GM23248 (cell line): Measurements from ENCODE around the gene TMEM131L. TPM values are rescaled to one million over a fixed set of nuclear protein-coding genes. Genes with fewer than 3 reads are reported as not detected.

ENCODE experiments used
- DNase-seq: peaks from one replicate; pipeline ENCODE4 v3.0.0-alpha.2; 2015
- H2AFZ ChIP-seq: fragments of 200-600 bp; sonication (generic); 2 replicates; pipeline ENCODE4 v1.6.1; 2016; ENCODE audit warnings: antibody characterized with exemption
- H3F3A ChIP-seq: fragments of 200-600 bp; sonication (generic); 2 replicates; pipeline ENCODE4 v1.6.1; 2016; ENCODE audit warnings: mild to moderate bottlenecking, antibody characterized with exemption, mixed run types; ENCODE audit not compliant: insufficient read depth
- H3K27ac ChIP-seq: fragments of 200-600 bp; sonication (generic); 2 replicates; pipeline ENCODE4 v1.5.1; 2016; ENCODE audit warnings: mild to moderate bottlenecking
- H3K27me3 ChIP-seq: fragments of 200-600 bp; sonication (generic); replicated peaks from 2 replicates; pipeline ENCODE4 v1.6.1; 2016; ENCODE audit warnings: mild to moderate bottlenecking; ENCODE audit not compliant: insufficient read depth
- H3K36me3 ChIP-seq: fragments of 200-600 bp; sonication (generic); 2 replicates; pipeline ENCODE4 v1.6.1; 2016; ENCODE audit warnings: low read depth, mild to moderate bottlenecking
- H3K4me1 ChIP-seq: fragments of 200-600 bp; sonication (generic); 2 replicates; pipeline ENCODE4 v1.6.1; 2016; ENCODE audit warnings: mild to moderate bottlenecking; ENCODE audit not compliant: insufficient read depth
- H3K4me2 ChIP-seq: fragments of 200-600 bp; sonication (generic); one replicate; pipeline ENCODE4 v1.6.1; 2016; ENCODE audit warnings: mild to moderate bottlenecking; ENCODE audit not compliant: unreplicated experiment
- H3K4me3 ChIP-seq: fragments of 200-600 bp; sonication (generic); 2 replicates; pipeline ENCODE4 v1.5.1; 2016; ENCODE audit warnings: mild to moderate bottlenecking
- H3K79me2 ChIP-seq: fragments of 200-600 bp; sonication (generic); 2 replicates; pipeline ENCODE4 v1.6.1; 2016; ENCODE audit warnings: mild to moderate bottlenecking; ENCODE audit not compliant: insufficient read depth
- H3K9ac ChIP-seq: fragments of 200-600 bp; sonication (generic); 2 replicates; pipeline ENCODE4 v1.6.1; 2016; ENCODE audit warnings: mild to moderate bottlenecking
- H3K9me2 ChIP-seq: fragments of 200-600 bp; sonication (generic); 2 replicates; pipeline ENCODE4 v1.6.1; 2016; ENCODE audit warnings: mixed run types, mild to moderate bottlenecking, moderate library complexity; ENCODE audit not compliant: insufficient read depth
- H3K9me3 ChIP-seq: fragments of 200-600 bp; sonication (generic); one replicate; pipeline ENCODE4 v1.6.1; 2017; ENCODE audit warnings: low read depth
- H4K20me1 ChIP-seq: fragments of 200-600 bp; sonication (generic); 2 replicates; pipeline ENCODE4 v1.6.0; 2016; ENCODE audit not compliant: insufficient read depth
- EZH2 ChIP-seq: fragments of 200-600 bp; sonication (generic); IDR thresholded peaks from 2 replicates; pipeline ENCODE4 v1.6.1; 2018; ENCODE audit warnings: antibody characterized with exemption, mild to moderate bottlenecking; ENCODE audit not compliant: insufficient read depth, poor library complexity, severe bottlenecking
- EZH2phosphoT487 ChIP-seq: fragments of 200-600 bp; sonication (generic); IDR thresholded peaks from 2 replicates; pipeline ENCODE4 v1.6.1; 2018; ENCODE audit warnings: antibody characterized with exemption, moderate library complexity, mild to moderate bottlenecking, low read depth; ENCODE audit not compliant: insufficient read depth
- WGBS, 2 experiments: methylation state at CpG; one replicate each; pipeline ENCODE4 v1.1.6; 2015 to 2017; ENCODE audit warnings: low lambda C conversion rate in 2 of 2, low coverage in 1 of 2; ENCODE audit errors: missing lambda C conversion rate in 2 of 2; 5-methylcytosine and 5-hydroxymethylcytosine counted together
- in situ Hi-C: fragments of 300-500 bp; cut with MboI; formaldehyde crosslinking; loops from 2 replicates; pipeline ENCODE4 v1.15.0; 2020
- polyA plus RNA-seq: library from polyadenylated mRNA; unstranded; fragments of >200 nt; fragmentation: Nextera tagmentation; extraction: Ambion mirVana; gene quantifications from 2 replicates; pipeline ENCODE4 v1.2.1, GENCODE V29; 2016
- total RNA-seq: library from RNA; depleted of rRNA; stranded (reverse); fragments of >200 nt; shearing (Covaris generic); gene quantifications from 2 replicates; pipeline ENCODE4 v1.2.3, GENCODE V29; 2014

Gene TMEM131L
- total and polyA plus RNA-seq, 2 experiments from 2014 or later = 8.7 to 11.1 TPM

- Histone ChIP-seq H3K4me1 (peaks cover 38% of the 10 kb centered on the region), H4K20me1 (no peaks in the 10 kb centered on the region), H3K36me3 (no peaks in the 10 kb centered on the region), H3K79me2 (no peaks in the 10 kb centered on the region), H3K9ac (peak overlapping the region; percentile 37; the same call in 1 of the 2 replicates), H3K4me2 (peak overlapping the region; percentile 78), H3K9me3 (no peaks in the 10 kb centered on the region), H3K27ac (peak overlapping the region; percentile 85), H3K9me2 (no peaks in the 10 kb centered on the region), H3K27me3 (no peaks in the 10 kb centered on the region), H2AFZ (no peak overlapping the region), H3F3A (peaks cover 37% of the 10 kb centered on the region), H3K4me3 (peak overlapping the region; percentile 50)
- in situ Hi-C loops = no loop called here
- TF ChIP-seq EZH2 = no peak
- no peak for TF ChIP-seq EZH2phosphoT487
- peak; percentile 76 for DNase-seq
- WGBS, 2 experiments = 5 to 6% methylated on average over 1 of the region's 1 CpG
Observed at GRCh38 chr4:153513596-153513995, 47.4 kb downstream of the TMEM131L start.

DNA sequence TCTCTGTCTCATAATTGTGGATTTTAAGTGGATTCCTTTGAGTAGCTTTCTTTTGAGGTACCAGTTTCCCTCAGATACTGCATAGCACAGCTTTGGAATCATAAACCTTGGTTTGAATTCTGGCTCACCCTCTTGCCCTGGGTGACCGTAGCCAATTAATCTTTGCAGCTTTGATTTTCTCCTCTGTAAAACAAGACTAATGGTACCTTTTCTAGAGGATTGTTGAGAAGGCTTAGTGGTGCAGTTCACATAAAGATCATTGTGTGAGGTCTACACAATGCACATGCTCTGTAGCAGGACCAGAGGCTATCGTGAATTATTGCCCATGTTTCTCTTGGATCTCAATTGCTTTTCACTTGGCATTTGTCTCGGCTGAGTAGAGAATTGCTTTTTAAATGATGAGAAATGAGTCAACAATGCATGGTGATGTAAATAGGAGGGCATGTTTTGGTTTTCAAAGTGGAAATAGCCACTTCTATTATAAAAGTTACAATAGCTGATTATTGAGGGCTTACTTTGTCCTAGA is 47.9 kb downstream of the TMEM131L start:
- no peaks in the 10 kb centered on the region for H3K27me3 ChIP-seq
- H3K4me3 ChIP-seq = peak overlapping the region; percentile 50
- no peaks in the 10 kb centered on the region for H3K79me2 ChIP-seq
- H3K36me3 ChIP-seq = no peaks in the 10 kb centered on the region
- peak overlapping the region; percentile 78 for H3K4me2 ChIP-seq
- peaks cover 37% of the 10 kb centered on the region for H3F3A ChIP-seq
- no peaks in the 10 kb centered on the region for H3K9me2 ChIP-seq
- no peak for TF ChIP-seq EZH2phosphoT487
- no peak for TF ChIP-seq EZH2
- DNase-seq = peak; percentile 89
- WGBS, 2 experiments = 1 to 5% methylated on average over 3 of the region's 3 CpGs
- H3K27ac ChIP-seq = peak overlapping the region; percentile 85
- in situ Hi-C loops = no loop called here
- no peaks in the 10 kb centered on the region for H4K20me1 ChIP-seq
- peaks cover 38% of the 10 kb centered on the region for H3K4me1 ChIP-seq
- H3K9me3 ChIP-seq = no peaks in the 10 kb centered on the region
- peak overlapping the region; percentile 37; the same call in 1 of the 2 replicates for H3K9ac ChIP-seq
- H2AFZ ChIP-seq = no peak overlapping the region

- TF ChIP-seq EZH2phosphoT487 = no peak
- Histone ChIP-seq H3K9ac (no peak overlapping the region), H3K4me3 (0 out of 2 replicates have a peak overlapping the region, but pooled peaks have one; percentile 50), H3K9me2 (no peaks in the 10 kb centered on the region), H3K27ac (peak overlapping the region; percentile 85), H3F3A (peaks cover 37% of the 10 kb centered on the region), H3K4me1 (peaks cover 38% of the 10 kb centered on the region), H2AFZ (no peak overlapping the region), H3K27me3 (no peaks in the 10 kb centered on the region), H4K20me1 (no peaks in the 10 kb centered on the region), H3K4me2 (peak overlapping the region; percentile 78), H3K9me3 (no peaks in the 10 kb centered on the region), H3K79me2 (no peaks in the 10 kb centered on the region), H3K36me3 (no peaks in the 10 kb centered on the region)
- 95 to 98% methylated on average over 15 of the region's 15 CpGs for WGBS, 2 experiments
- no peak for DNase-seq
- in situ Hi-C loops = no loop called here
Observed at GRCh38 chr4:153514688-153515426, 48.7 kb downstream of the TMEM131L start.

- in situ Hi-C loops = no loop called here
- Histone ChIP-seq H4K20me1 (no peaks in the 10 kb centered on the region), H3K9ac (no peak overlapping the region), H3K36me3 (no peaks in the 10 kb centered on the region), H3K9me2 (no peaks in the 10 kb centered on the region), H3K4me1 (peaks cover 31% of the 10 kb centered on the region), H3K4me3 (no peak overlapping the region), H3K27ac (no peak overlapping the region), H2AFZ (no peak overlapping the region), H3K79me2 (no peaks in the 10 kb centered on the region), H3K27me3 (no peaks in the 10 kb centered on the region), H3K9me3 (no peaks in the 10 kb centered on the region), H3F3A (peaks cover 32% of the 10 kb centered on the region), H3K4me2 (no peak overlapping the region)
- TF ChIP-seq EZH2phosphoT487 (no peak), EZH2 (no peak)
- DNase-seq = no peak
- WGBS, 2 experiments = 90 to 92% methylated on average over 3 of the region's 3 CpGs
Observed at GRCh38 chr4:153517159-153517558, 51.0 kb downstream of the TMEM131L start.
